OCI-M2 (cell line): Measurements from ENCODE around the gene NWD2.

Experiments used
- DNase-seq: peaks from one replicate; lab custom pipeline; 2025; ENCODE audit not compliant: unreplicated experiment; lab: John Stamatoyannopoulos, UW

Gene NWD2

GRCh38 chr4:37279121-37279520 is 34.6 kb downstream of the NWD2 start:
- no peak for DNase-seq

- no peak for DNase-seq
These were observed 35.5 kb downstream of the NWD2 start for GRCh38 chr4:37279894-37280592.

- no peak for DNase-seq
These were observed 54.9 kb downstream of the NWD2 start for GRCh38 chr4:37299468-37299867.

- no peak for DNase-seq
These were observed 60.1 kb downstream of the NWD2 start for GRCh38 chr4:37304612-37305011.

DNA sequence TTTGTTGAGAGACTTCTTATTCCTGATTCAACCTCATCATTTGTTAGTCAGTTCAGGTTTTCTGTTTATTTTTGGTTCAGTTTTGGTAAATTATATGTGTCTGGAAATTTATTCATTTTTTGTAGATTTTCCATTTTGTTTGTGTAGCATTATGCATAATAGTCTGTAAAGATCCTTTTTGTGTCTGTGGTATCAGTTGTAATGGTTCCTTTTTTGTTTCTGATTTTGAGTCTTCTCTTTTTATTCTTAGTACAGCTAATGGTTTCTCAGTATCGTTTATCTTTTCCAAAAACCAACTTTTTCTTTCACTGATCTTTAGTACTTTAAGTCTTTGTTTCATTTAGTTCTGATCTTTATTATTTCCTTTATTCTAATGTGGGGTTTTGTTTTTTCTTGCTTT is 61.4 kb downstream of the NWD2 start:
- no peak for DNase-seq

DNA sequence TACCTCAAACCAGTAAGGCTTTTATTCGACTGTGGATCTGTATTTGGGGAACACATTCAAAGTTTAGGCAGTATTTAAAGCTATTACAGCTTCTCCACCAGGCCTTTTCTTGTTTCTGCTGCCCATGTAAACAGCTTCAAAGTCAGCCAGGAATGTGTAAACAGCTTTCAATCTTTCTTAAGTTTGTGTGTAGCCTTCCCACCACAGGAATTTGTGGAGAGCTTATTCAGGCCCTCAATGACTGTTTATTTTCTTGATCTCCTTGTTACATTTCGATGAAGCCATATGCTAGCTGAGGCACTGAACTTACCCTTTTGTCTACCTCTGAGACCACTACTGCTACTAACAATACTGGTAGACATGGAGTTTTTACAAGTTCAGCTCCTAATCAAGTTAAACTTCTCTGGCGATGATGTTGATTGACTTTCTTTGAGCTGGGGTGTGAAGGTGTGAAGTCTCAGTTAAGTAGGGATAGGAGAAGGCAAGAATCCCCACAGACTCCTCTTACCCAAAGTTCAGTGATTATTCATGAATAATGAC is 72.6 kb downstream of the NWD2 start:
- DNase-seq: no peak

GRCh38 chr4:37320513-37321235 is 76.1 kb downstream of the NWD2 start:
- DNase-seq: no peak

DNA sequence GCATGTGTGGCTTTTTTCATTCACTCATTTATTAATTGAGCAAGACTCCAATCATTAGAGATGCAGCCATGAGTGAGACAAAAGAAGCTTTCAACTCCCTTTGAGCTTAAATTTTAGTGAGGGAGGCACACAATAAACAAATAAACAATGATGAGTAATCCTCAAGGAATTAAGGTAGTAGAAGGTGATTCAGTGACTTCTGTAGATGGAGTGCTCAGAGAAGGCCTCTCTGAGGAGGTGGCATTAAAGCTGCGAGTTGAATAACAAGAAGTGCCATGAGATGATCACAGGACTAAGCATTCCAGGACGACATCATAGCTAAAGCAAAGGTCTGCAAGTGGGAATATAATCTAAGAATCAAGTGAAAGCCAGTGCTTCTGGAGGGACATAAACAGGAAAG is 77.6 kb downstream of the NWD2 start:
- no peak for DNase-seq

GRCh38 chr4:37324546-37324945 is 80.0 kb downstream of the NWD2 start:
- no peak for DNase-seq

DNA sequence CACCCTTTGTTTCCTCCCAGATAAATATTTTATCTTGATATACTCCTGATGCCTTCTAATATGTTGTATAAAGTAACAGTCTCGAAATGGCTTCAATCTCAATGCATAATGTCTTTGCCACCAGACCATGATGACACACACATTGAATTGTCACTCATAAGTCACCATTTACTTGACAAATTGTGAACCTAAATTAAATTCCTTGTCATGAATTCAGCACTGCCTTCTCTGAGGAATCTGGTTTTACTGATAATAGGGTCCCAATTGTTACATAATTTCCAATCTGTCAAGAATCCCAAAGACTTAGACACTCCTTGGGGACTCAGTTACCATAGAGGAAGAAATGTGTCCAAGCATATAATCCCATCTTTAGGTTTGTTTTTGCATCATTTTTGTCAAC is 82.3 kb downstream of the NWD2 start:
- no peak for DNase-seq

GRCh38 chr4:37338972-37339371 is 94.4 kb downstream of the NWD2 start:
- no peak for DNase-seq

GRCh38 chr4:37358748-37359147 is 114.2 kb downstream of the NWD2 start:
- DNase-seq: no peak

DNA sequence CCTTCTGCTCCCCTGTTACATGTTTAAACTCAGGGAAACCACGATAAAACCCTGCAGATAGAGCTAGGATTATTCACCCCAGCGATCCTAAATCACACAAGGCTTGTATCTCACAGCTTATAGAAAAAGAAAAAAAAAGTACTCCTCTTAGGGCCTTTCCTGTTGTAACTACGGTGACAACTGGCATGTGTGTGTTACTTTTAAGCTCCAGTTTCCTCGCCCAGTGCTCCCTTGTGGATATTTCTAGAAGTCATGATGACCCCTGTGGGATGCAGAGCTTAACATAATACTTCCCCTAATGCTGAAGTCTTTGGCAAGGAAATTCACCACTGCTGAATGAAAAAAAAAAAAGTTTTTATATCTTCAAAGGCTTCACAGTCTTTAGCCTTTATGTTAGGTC is 114.7 kb downstream of the NWD2 start:
- no peak for DNase-seq

GRCh38 chr4:37365888-37366287 is 121.3 kb downstream of the NWD2 start:
- peak; percentile 19 for DNase-seq

DNA sequence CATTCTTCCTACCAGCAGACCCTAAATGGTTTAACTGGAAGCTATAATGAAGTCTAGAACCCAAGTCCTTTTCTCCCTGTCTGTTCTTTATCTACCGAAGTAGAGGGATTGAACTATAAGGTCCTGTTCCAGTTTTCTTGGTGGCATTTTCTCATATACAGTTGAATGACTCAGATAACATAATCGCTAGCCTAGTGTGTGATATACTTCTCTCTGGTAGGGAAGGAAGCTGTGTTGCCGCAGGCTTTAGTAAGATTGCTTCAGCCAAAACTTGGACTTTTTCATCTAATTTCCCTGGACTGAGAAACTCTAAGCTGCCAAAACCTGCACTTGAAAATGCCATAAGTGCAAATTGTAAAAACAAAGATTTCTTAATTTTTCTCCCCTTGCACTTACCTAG is 123.4 kb downstream of the NWD2 start:
- DNase-seq: no peak

GRCh38 chr4:37370052-37370451 is 125.5 kb downstream of the NWD2 start:
- DNase-seq: no peak

DNA sequence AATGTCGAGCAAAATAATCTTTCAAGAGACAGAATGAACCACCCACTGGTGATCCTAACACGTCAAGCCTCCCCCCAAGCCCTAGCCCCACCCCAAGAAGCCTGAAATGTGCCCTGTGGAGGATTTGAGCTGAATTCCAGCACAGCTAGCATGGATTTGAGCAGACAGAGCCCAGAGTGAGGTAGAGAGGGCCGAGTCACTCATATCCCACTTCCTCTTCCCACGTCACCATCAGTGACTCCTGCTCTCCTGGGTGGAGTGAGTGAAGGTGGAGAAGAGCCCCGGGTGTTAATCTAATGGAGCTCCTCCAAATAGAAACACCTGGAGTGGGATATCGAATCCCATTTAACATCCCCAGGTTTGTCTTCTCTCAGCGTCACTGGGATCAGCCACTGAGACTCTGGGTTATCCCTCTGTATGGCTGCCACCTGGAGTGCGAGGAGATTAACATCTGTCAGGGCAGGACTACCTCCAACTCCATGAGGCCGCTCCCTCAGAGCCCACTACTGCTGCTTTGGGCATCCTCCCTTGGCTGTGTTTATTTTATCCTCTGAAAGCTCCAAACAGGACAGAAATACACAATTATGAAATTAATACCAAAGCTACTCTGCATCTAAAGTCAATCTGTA is 136.6 kb downstream of the NWD2 start:
- no peak for DNase-seq

GRCh38 chr4:37383579-37384229 is 139.2 kb downstream of the NWD2 start:
- DNase-seq: no peak

GRCh38 chr4:37385424-37385823 is 140.9 kb downstream of the NWD2 start:
- DNase-seq: no peak

GRCh38 chr4:37388681-37389365 is 144.3 kb downstream of the NWD2 start:
- no peak for DNase-seq

- no peak for DNase-seq
These were observed 144.8 kb downstream of the NWD2 start for GRCh38 chr4:37389366-37389765.
